Right lobe of liver (tissue), 6 donors: ENCODE data around the gene ALG12. TPM values are rescaled to one million over a fixed set of nuclear protein-coding genes. Genes with fewer than 3 reads are reported as not detected.

Experiments
- ATAC-seq, 4 donors: fragments of 200-7000 bp; cut with Tn5 transposase; one replicate each; pipeline ENCODE4 v1.9.1; 2020; ENCODE audit warnings: mild to moderate bottlenecking in 4 of 4, moderate library complexity in 4 of 4
- DNase-seq, 3 donors: peaks; one replicate each; pipeline ENCODE4 v3.0.0-alpha.2; 2020
- H3K27ac ChIP-seq, 3 donors: fragments of 200-600 bp; one replicate each; pipeline ENCODE4 v1.8.0; 2022
- H3K27me3 ChIP-seq, 2 donors: fragments of 200-600 bp; one replicate each; pipeline ENCODE4 v1.8.0; 2022
- H3K36me3 ChIP-seq, 4 donors: fragments of 200-600 bp; sonication (generic) in 1 of 4; one replicate each; pipeline versions ENCODE4 v1.5.1 to v1.8.0; 2017 to 2022; ENCODE audit warnings: control low read depth in 1 of 4
- H3K4me1 ChIP-seq, 4 donors: fragments of 200-600 bp; sonication (generic) in 1 of 4; one replicate each; pipeline versions ENCODE4 v1.5.1 to v1.8.0; 2017 to 2022; ENCODE audit warnings: control low read depth in 1 of 4
- H3K4me3 ChIP-seq, 3 donors: fragments of 200-600 bp; one replicate each; pipeline ENCODE4 v1.8.0; 2022
- H3K9me3 ChIP-seq, 4 donors: fragments of 200-600 bp; sonication (generic) in 1 of 4; one replicate each; pipeline versions ENCODE4 v1.5.1 to v1.8.0; 2017 to 2022; ENCODE audit warnings: control low read depth in 1 of 4
- CTCF ChIP-seq, 4 donors: fragments of 200-600 bp in 3 of 4; fragments of 450-650 bp in 1 of 4; IDR thresholded peaks; one replicate each; pipeline versions ENCODE4 v1.5.1 to v1.8.0; 2016 to 2022; ENCODE audit warnings: antibody characterized with exemption in 4 of 4, mild to moderate bottlenecking in 2 of 4
- POLR2A ChIP-seq: fragments of 450-650 bp; IDR thresholded peaks from one replicate; pipeline ENCODE4 v1.6.1; 2017; ENCODE audit warnings: antibody characterized with exemption, mild to moderate bottlenecking
- WGBS: methylation state at CpG from one replicate; pipeline ENCODE4 v1.1.6; 2018; ENCODE audit warnings: low coverage, low lambda C conversion rate; ENCODE audit not compliant: insufficient coverage; ENCODE audit errors: missing lambda C conversion rate; 5-methylcytosine and 5-hydroxymethylcytosine counted together
- intact Hi-C, 2 donors: fragments of 100-400 bp; cut with DNase I; formaldehyde crosslinking; loops; one replicate each; pipeline versions ENCODE4 v1.11.2 to v1.14.1; 2022
- total RNA-seq, 6 experiments: library from RNA; depleted of rRNA in 2 of 6; stranded (reverse); fragments of >200 nt in 2 of 6; fragmentation: NEBNext Ultra II Directional in 3 of 6; extraction: Animal tissue kit (Norgen Biotek cat#: 25700) in 3 of 6; gene quantifications; one replicate each; pipeline versions ENCODE4 v1.1.0 to v1.2.4, GENCODE V29; 2016 to 2023
- donor health status: DM: no; HTN: yes; CAD: no.
- donor health status: DM: no; HTN: no; CAD: no.
- donor health status: DM: no; HTN: no; CAD: no.
- donor health status: DM: no; HTN: yes; CAD: no.
- donor health status: DM: no; HTN: yes; CAD: no.

The ALG12 gene
- total RNA-seq, 6 experiments from 2014 or later = 15.1 to 19.0 (median 16.6) TPM

GRCh38 chr22:49966041-49966773, 48.0 kb upstream of the ALG12 start:
- ATAC-seq = peak in 2 of 4 donors; percentile 0 to 1
- DNase-seq = peak; percentile 57 to 72 (median 70)
- WGBS = no CpG with 5 or more reads among the region's 11 CpGs
- H3K27ac ChIP-seq = peak overlapping the region; percentile 88 to 97 (median 91)
- no peaks in the 10 kb centered on the region for H3K9me3 ChIP-seq
- TF ChIP-seq POLR2A = no peak
- TF ChIP-seq CTCF (IDR thresholded peaks at IDR 0.05) = no peak
- H3K36me3 ChIP-seq = peaks cover 7 to 18% (median 12%) of the 10 kb centered on the region in 4 donors
- no peaks in the 10 kb centered on the region for H3K27me3 ChIP-seq
- peaks cover 0 to 81% (median 46%) of the 10 kb centered on the region in 4 donors for H3K4me1 ChIP-seq
- intact Hi-C loops = no loop called here
- H3K4me3 ChIP-seq = peak overlapping the region in 2 of 3 donors; percentile 34 to 44

- Histone ChIP-seq H3K27ac (peak overlapping the region; percentile 88 to 97 (median 93)), H3K4me1 (peaks cover 0 to 78% (median 45%) of the 10 kb centered on the region in 4 donors), H3K27me3 (no peaks in the 10 kb centered on the region), H3K9me3 (no peaks in the 10 kb centered on the region), H3K36me3 (peaks cover 7 to 18% (median 12%) of the 10 kb centered on the region in 4 donors), H3K4me3 (no peak overlapping the region)
- no peak for ATAC-seq
- intact Hi-C loops = no loop called here
- peak; percentile 42 to 59 (median 52) for DNase-seq
- 60% methylated on average over 1 of the region's 22 CpGs for WGBS
- no peak for TF ChIP-seq POLR2A
- TF ChIP-seq CTCF (IDR thresholded peaks at IDR 0.05) = no peak
These were observed 47.1 kb upstream of the ALG12 start for GRCh38 chr22:49965091-49966040.

GRCh38 chr22:49964136-49965090, 46.2 kb upstream of the ALG12 start:
- no peak for TF ChIP-seq CTCF (IDR thresholded peaks at IDR 0.05)
- TF ChIP-seq POLR2A = peak; percentile 18
- Histone ChIP-seq H3K4me1 (peaks cover 0 to 74% (median 42%) of the 10 kb centered on the region in 4 donors), H3K27me3 (no peaks in the 10 kb centered on the region), H3K36me3 (peaks cover 7 to 18% (median 12%) of the 10 kb centered on the region in 4 donors), H3K4me3 (peak overlapping the region; percentile 87 to 98 (median 95)), H3K9me3 (no peaks in the 10 kb centered on the region), H3K27ac (peak overlapping the region; percentile 88 to 97 (median 93))
- intact Hi-C loops = no loop called here
- peak in 2 of 3 donors; percentile 35 to 49 for DNase-seq
- ATAC-seq = no peak
- WGBS = 49% methylated on average over 5 of the region's 19 CpGs

- peak in 2 of 3 donors; percentile 28 to 56 for DNase-seq
- H3K4me1 ChIP-seq = peaks cover 0 to 69% (median 40%) of the 10 kb centered on the region in 4 donors
These were observed 45.4 kb upstream of the ALG12 start for GRCh38 chr22:49963647-49964026.

More at GRCh38 chr22:49963647-49964026, 45.4 kb upstream of the ALG12 start:
- Histone ChIP-seq H3K27me3 (no peaks in the 10 kb centered on the region), H3K4me3 (peak overlapping the region; percentile 87 to 98 (median 95)), H3K27ac (peak overlapping the region; percentile 88 to 97 (median 93)), H3K36me3 (peaks cover 7 to 18% (median 12%) of the 10 kb centered on the region in 4 donors), H3K9me3 (no peaks in the 10 kb centered on the region)
- TF ChIP-seq POLR2A (no peak), CTCF (IDR thresholded peaks at IDR 0.05) (no peak)
- WGBS = 47% methylated on average over 3 of the region's 6 CpGs
- intact Hi-C loops = no loop called here
- no peak for ATAC-seq
